ENCODE measurements around the gene EXOC6B. TPM values are rescaled to one million over a fixed set of nuclear protein-coding genes. Genes with fewer than 3 reads are reported as not detected.

EXOC6B gene
- total RNA-seq, 6 experiments from 2014 or later: 7.8 to 15.1 (median 9.1) TPM

DNA sequence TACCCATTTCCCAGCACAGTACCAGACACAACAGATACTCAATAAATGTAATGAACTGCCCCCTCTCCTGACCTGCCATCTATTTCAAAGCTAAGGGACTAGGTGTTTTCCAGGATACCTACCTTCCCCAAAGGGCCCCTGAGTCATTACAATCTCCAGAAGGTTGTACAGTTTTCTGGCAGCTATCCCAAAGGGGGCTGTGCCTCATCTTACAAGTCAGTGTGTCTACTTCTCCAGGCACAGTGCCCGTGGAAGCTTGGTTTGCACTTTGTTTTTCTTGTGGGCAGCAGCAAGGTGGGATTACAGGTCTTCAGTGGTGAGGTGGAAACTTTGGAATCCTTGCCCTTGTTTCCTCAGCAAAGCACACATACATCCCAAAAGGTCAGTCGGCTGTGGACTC, 615.4 kb downstream of the EXOC6B start:
- Histone ChIP-seq H3K36me3 (no peaks in the 10 kb centered on the region), H3K27ac (no peak overlapping the region), H3K9me3 (no peaks in the 10 kb centered on the region), H3K4me3 (no peak overlapping the region), H3K27me3 (no peaks in the 10 kb centered on the region), H3K4me1 (no peaks in the 10 kb centered on the region)
- TF ChIP-seq, protein P1, sequence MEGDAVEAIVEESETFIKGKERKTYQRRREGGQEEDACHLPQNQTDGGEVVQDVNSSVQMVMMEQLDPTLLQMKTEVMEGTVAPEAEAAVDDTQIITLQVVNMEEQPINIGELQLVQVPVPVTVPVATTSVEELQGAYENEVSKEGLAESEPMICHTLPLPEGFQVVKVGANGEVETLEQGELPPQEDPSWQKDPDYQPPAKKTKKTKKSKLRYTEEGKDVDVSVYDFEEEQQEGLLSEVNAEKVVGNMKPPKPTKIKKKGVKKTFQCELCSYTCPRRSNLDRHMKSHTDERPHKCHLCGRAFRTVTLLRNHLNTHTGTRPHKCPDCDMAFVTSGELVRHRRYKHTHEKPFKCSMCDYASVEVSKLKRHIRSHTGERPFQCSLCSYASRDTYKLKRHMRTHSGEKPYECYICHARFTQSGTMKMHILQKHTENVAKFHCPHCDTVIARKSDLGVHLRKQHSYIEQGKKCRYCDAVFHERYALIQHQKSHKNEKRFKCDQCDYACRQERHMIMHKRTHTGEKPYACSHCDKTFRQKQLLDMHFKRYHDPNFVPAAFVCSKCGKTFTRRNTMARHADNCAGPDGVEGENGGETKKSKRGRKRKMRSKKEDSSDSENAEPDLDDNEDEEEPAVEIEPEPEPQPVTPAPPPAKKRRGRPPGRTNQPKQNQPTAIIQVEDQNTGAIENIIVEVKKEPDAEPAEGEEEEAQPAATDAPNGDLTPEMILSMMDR (IDR thresholded peaks at IDR 0.05): no peak
- TF ChIP-seq POLR2A (IDR thresholded peaks at IDR 0.05): no peak
- ATAC-seq: no peak
- WGBS (ENCODE audit: insufficient coverage, low coverage, low lambda C conversion rate, missing lambda C conversion rate): 60% methylated on average over 2 of the region's 2 CpGs
- DNase-seq: no peak
- intact Hi-C loops (cut with DNase I): no loop called here

DNA sequence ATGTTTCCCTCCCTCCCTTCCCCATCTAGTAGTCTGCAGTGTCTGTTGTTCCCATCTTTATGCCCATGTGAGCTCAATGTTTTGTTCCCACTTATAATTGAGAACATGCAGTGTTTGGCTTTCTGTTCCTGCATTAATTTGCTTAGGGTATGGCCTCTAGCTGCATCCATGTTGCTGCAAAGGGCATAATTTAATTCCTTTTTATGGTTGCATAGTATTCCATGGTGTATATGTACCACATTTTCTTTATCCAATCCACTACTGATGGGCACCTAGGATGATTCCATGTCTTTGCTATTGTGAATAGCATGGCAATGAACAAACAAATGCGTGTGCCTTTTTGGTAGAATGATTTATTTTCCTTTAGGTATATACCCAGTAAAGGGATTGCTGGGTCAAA, 617.6 kb downstream of the EXOC6B start:
- no peak for DNase-seq
- intact Hi-C loops (cut with DNase I): no loop called here
- Histone ChIP-seq H3K9me3 (no peaks in the 10 kb centered on the region), H3K36me3 (no peaks in the 10 kb centered on the region), H3K27me3 (no peaks in the 10 kb centered on the region), H3K4me1 (peaks cover 0 to 16% (median 0%) of the 10 kb centered on the region in 4 donors), H3K27ac (no peak overlapping the region), H3K4me3 (no peak overlapping the region)
- no peak for TF ChIP-seq POLR2A (IDR thresholded peaks at IDR 0.05)
- TF ChIP-seq, protein P1 (IDR thresholded peaks at IDR 0.05): no peak
- 88% methylated on average over 1 of the region's 1 CpG for WGBS (ENCODE audit: insufficient coverage, low coverage, low lambda C conversion rate, missing lambda C conversion rate)
- ATAC-seq: no peak

DNA sequence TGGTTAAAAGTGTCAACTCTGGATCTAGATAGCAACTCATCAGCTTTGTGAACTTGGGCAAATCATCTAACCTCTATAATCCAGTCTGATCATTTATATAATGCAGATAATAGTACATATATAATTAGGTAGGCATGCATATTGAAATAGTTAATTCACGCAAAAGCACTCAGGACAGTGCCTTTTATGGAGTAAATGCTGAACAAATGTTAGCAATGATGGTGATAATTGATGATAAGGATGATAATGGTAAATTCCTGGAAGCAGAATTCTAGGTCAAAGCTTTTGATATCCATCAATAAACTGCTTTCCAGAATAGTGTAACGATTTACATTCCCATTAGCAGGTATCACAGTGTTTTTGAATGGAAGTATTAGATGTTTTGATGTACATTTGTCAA, 618.5 kb downstream of the EXOC6B start:
- ATAC-seq (no peak), DNase-seq (no peak)
- Histone ChIP-seq H3K36me3 (no peaks in the 10 kb centered on the region), H3K27me3 (no peaks in the 10 kb centered on the region), H3K27ac (no peak overlapping the region), H3K9me3 (no peaks in the 10 kb centered on the region), H3K4me3 (no peak overlapping the region), H3K4me1 (peaks cover 0 to 16% (median 0%) of the 10 kb centered on the region in 4 donors)
- TF ChIP-seq, protein P1 (IDR thresholded peaks at IDR 0.05): no peak
- no peak for TF ChIP-seq POLR2A (IDR thresholded peaks at IDR 0.05)
- WGBS (ENCODE audit: insufficient coverage, low coverage, low lambda C conversion rate, missing lambda C conversion rate): 83% methylated on average over 2 of the region's 2 CpGs
- intact Hi-C loops (cut with DNase I): no loop called here

DNA sequence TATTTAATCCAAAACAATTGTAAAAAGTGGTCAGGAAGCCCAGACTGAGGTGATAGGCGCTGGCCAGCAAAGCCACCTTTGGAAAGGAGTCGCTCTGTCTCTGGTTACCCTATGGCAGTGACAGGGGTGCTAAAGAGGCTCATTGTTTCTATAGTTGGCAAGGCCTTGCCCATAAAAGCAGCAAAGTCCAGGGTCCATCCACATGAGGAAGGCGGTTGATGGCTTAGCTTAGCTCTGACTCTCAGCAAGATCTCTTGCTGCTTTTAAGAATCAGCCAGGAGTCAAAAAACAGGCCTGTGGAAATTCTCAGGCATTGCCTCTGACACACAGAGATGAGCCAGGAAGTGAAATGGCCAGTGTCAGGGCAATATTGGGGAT, 620.3 kb downstream of the EXOC6B start:
- H3K27ac ChIP-seq: no peak overlapping the region
- H3K9me3 ChIP-seq: no peaks in the 10 kb centered on the region
- H3K36me3 ChIP-seq: no peaks in the 10 kb centered on the region
- intact Hi-C loops (cut with DNase I): no loop called here
- ATAC-seq: peak in 1 of 4 donors; percentile 19
- no peak for DNase-seq
- TF ChIP-seq, protein P1 (IDR thresholded peaks at IDR 0.05): no peak
- TF ChIP-seq POLR2A (IDR thresholded peaks at IDR 0.05): no peak
- peaks cover 0 to 16% (median 0%) of the 10 kb centered on the region in 4 donors for H3K4me1 ChIP-seq
- WGBS (ENCODE audit: insufficient coverage, low coverage, low lambda C conversion rate, missing lambda C conversion rate): 87% methylated on average over 3 of the region's 3 CpGs
- no peaks in the 10 kb centered on the region for H3K27me3 ChIP-seq
- H3K4me3 ChIP-seq: no peak overlapping the region
